HL-60 (cell line): ENCODE data around the gene LRRC7.

Experiments used
- DNase-seq, 2 experiments: peaks; one replicate each; pipeline ENCODE4 v3.0.0-alpha.2; 2010 to 2020; ENCODE audit warnings: low read depth in 1 of 2, low spot score in 1 of 2
- H3K27ac ChIP-seq: fragments of 250-450 bp; sonication (Bioruptor Pico); replicated peaks from 2 replicates; pipeline ENCODE4 v1.5.1; 2020; ENCODE audit warnings: mild to moderate bottlenecking, moderate library complexity
- H3K27me3 ChIP-seq: fragments of 250-450 bp; sonication (Bioruptor Pico); 2 replicates; pipeline ENCODE4 v1.5.1; 2021; ENCODE audit warnings: mild to moderate bottlenecking, moderate library complexity; ENCODE audit not compliant: insufficient read depth, poor library complexity, severe bottlenecking
- H3K4me3 ChIP-seq: replicated peaks from 2 replicates; pipeline ENCODE4 v1.5.1; 2011; ENCODE audit warnings: mild to moderate bottlenecking, control low read depth, low read length; ENCODE audit not compliant: insufficient read depth
- CTCF ChIP-seq: IDR thresholded peaks from one replicate; pipeline ENCODE4 v1.5.1; 2011; ENCODE audit warnings: low read length, control low read depth, inconsistent platforms; ENCODE audit not compliant: insufficient read depth
- GABPA ChIP-seq: IDR thresholded peaks from 2 replicates; pipeline ENCODE4 v1.6.1; 2012; ENCODE audit warnings: low read depth
- POLR2AphosphoS5 ChIP-seq: IDR thresholded peaks from 2 replicates; pipeline ENCODE4 v1.6.1; 2012; ENCODE audit warnings: low read depth
- REST ChIP-seq: IDR thresholded peaks from 2 replicates; pipeline ENCODE4 v1.6.1; 2012; ENCODE audit warnings: low read depth; ENCODE audit not compliant: insufficient replicate concordance
- SPI1 ChIP-seq: IDR thresholded peaks from 2 replicates; pipeline ENCODE4 v1.6.1; 2012; ENCODE audit warnings: low read depth, mild to moderate bottlenecking, borderline replicate concordance

The LRRC7 gene

GRCh38 chr1:69611316-69611715 lies 43.6 kb downstream of the LRRC7 start:
- no peak overlapping the region for H3K27ac ChIP-seq
- no peak for TF ChIP-seq REST
- TF ChIP-seq GABPA = no peak
- TF ChIP-seq SPI1 = no peak
- no peak for TF ChIP-seq CTCF
- TF ChIP-seq POLR2AphosphoS5 = no peak
- no peak for DNase-seq

GRCh38 chr1:69613414-69613813 lies 45.7 kb downstream of the LRRC7 start:
- no peak for TF ChIP-seq CTCF
- TF ChIP-seq GABPA = no peak
- TF ChIP-seq REST = no peak
- no peak for TF ChIP-seq SPI1
- TF ChIP-seq POLR2AphosphoS5 = no peak

More at GRCh38 chr1:69611316-69611715, 43.6 kb downstream of the LRRC7 start:
- Histone ChIP-seq H3K4me3 (no peak overlapping the region), H3K27me3 (no peaks in the 10 kb centered on the region)

GRCh38 chr1:69638673-69639072 lies 71.0 kb downstream of the LRRC7 start:
- Histone ChIP-seq H3K4me3 (no peak overlapping the region), H3K27me3 (no peaks in the 10 kb centered on the region), H3K27ac (no peak overlapping the region)
- no peak for TF ChIP-seq GABPA
- TF ChIP-seq CTCF = no peak
- TF ChIP-seq POLR2AphosphoS5 = no peak
- no peak for TF ChIP-seq SPI1
- TF ChIP-seq REST = no peak
- DNase-seq = no peak

More at GRCh38 chr1:69613414-69613813, 45.7 kb downstream of the LRRC7 start:
- H3K27ac ChIP-seq = no peak overlapping the region
- H3K4me3 ChIP-seq = no peak overlapping the region
- DNase-seq = no peak
- H3K27me3 ChIP-seq = no peaks in the 10 kb centered on the region
